Calu3 (cell line): ENCODE measurements around the gene ANO9. TPM values are rescaled to one million over a fixed set of nuclear protein-coding genes. Genes with fewer than 3 reads are reported as not detected.

Experiments
- BruUV-seq: library from RNA; stranded (reverse); fragments of 400-500 nt; replicated peaks from 2 replicates; lab custom pipeline; 2021; lab: Mats Ljungman, UMichigan
- CTCF ChIA-PET: fragments of 300-600 bp; sonication (Branson Sonifier 250); formaldehyde crosslinking; loops from one replicate; lab custom pipeline; 2022; ENCODE audit warnings: antibody characterized with exemption; lab: Charles Lee
- DNase-seq: peaks from one replicate; pipeline ENCODE4 v3.0.0; 2022
- H3K27ac Mint-ChIP-seq: one replicate; pipeline ENCODE4 v1.8.0; 2022; ENCODE audit warnings: mixed read lengths; ENCODE audit not compliant: unreplicated experiment
- H3K27me3 Mint-ChIP-seq: one replicate; pipeline ENCODE4 v1.8.0; 2022; ENCODE audit warnings: mixed read lengths; ENCODE audit not compliant: unreplicated experiment
- H3K36me3 Mint-ChIP-seq: one replicate; pipeline ENCODE4 v1.8.0; 2022; ENCODE audit warnings: mild to moderate bottlenecking, moderate library complexity, mixed read lengths; ENCODE audit not compliant: insufficient read depth, unreplicated experiment
- H3K4me1 Mint-ChIP-seq: one replicate; pipeline ENCODE4 v1.8.0; 2022; ENCODE audit warnings: mild to moderate bottlenecking, low read depth, mixed read lengths; ENCODE audit not compliant: unreplicated experiment
- H3K4me3 Mint-ChIP-seq: one replicate; pipeline ENCODE4 v1.8.0; 2022; ENCODE audit warnings: mild to moderate bottlenecking, low read depth, moderate library complexity, mixed read lengths; ENCODE audit not compliant: unreplicated experiment
- H3K9me3 Mint-ChIP-seq: one replicate; pipeline ENCODE4 v1.8.0; 2022; ENCODE audit warnings: low read depth, mixed read lengths; ENCODE audit not compliant: unreplicated experiment
- CTCF ChIP-seq: fragments of 200-600 bp; IDR thresholded peaks from one replicate; pipeline ENCODE4 v1.8.0; 2022; ENCODE audit warnings: antibody characterized with exemption; ENCODE audit not compliant: unreplicated experiment
- intact Hi-C: fragments of 100-400 bp; cut with micrococcal nuclease; formaldehyde crosslinking; loops from one replicate; pipeline ENCODE4 v1.10.0; 2022; ENCODE audit not compliant: unreplicated experiment
- total RNA-seq: library from RNA; stranded (reverse); gene quantifications from 2 replicates; pipeline ENCODE4 v1.2.3, GENCODE V29; 2022

Gene ANO9
- total RNA-seq, 1 experiment from 2014 or later: 27.2 TPM

GRCh38 chr11:433641-434040 lies 8.2 kb downstream of the ANO9 start:
- BruUV-seq: no TSS peak
- H3K4me3 Mint-ChIP-seq: no peak overlapping the region
- intact Hi-C loops: no loop called here
- TF ChIP-seq CTCF: no peak
- H3K9me3 Mint-ChIP-seq: no peaks in the 10 kb centered on the region
- H3K27me3 Mint-ChIP-seq: peaks cover 6% of the 10 kb centered on the region
- H3K4me1 Mint-ChIP-seq: no peaks in the 10 kb centered on the region
- H3K36me3 Mint-ChIP-seq: peaks cover 4% of the 10 kb centered on the region
- no peak for DNase-seq
- H3K27ac Mint-ChIP-seq: no peak overlapping the region
- CTCF ChIA-PET: no interaction called here

DNA sequence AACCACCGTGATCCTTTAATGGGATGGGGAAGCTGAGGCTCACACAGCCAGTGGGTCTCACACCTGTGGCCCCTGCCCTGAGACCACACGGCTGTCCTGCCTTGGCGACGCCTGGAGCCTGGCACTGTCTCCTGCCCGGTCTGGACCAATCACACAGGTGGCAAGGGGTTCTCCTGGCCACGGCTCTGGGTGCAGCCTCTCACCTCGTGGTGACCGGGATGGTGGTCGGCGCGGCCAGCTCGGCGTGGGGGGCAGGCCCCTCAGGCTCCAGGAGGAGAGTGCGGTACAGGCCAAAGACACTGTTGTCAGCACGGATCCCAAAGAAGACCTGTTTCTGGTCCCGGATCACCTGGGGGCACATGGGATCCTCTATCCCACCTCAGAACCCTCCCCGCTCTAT lies 8.7 kb downstream of the ANO9 start:
- Mint-ChIP-seq H3K4me1 (no peaks in the 10 kb centered on the region), H3K9me3 (no peaks in the 10 kb centered on the region), H3K36me3 (peaks cover 9% of the 10 kb centered on the region), H3K27ac (no peak overlapping the region), H3K4me3 (no peak overlapping the region), H3K27me3 (peaks cover 10% of the 10 kb centered on the region)
- CTCF ChIA-PET: no interaction called here
- TF ChIP-seq CTCF: no peak
- intact Hi-C loops: no loop called here
- no peak for DNase-seq
- BruUV-seq: no TSS peak

GRCh38 chr11:432501-433100 lies 9.2 kb downstream of the ANO9 start:
- BruUV-seq: no TSS peak
- H3K9me3 Mint-ChIP-seq: no peaks in the 10 kb centered on the region
- peaks cover 9% of the 10 kb centered on the region for H3K36me3 Mint-ChIP-seq
- CTCF ChIA-PET: no interaction called here
- no peak for DNase-seq
- H3K4me3 Mint-ChIP-seq: no peak overlapping the region
- no peaks in the 10 kb centered on the region for H3K4me1 Mint-ChIP-seq
- peaks cover 10% of the 10 kb centered on the region for H3K27me3 Mint-ChIP-seq
- TF ChIP-seq CTCF: no peak
- intact Hi-C loops: no loop called here
- no peak overlapping the region for H3K27ac Mint-ChIP-seq

GRCh38 chr11:431921-432320 lies 9.9 kb downstream of the ANO9 start:
- Mint-ChIP-seq H3K4me3 (no peak overlapping the region), H3K36me3 (peaks cover 9% of the 10 kb centered on the region), H3K4me1 (no peaks in the 10 kb centered on the region), H3K9me3 (no peaks in the 10 kb centered on the region), H3K27me3 (peaks cover 10% of the 10 kb centered on the region), H3K27ac (no peak overlapping the region)
- CTCF ChIA-PET: no interaction called here
- intact Hi-C loops: no loop called here
- no TSS peak for BruUV-seq
- no peak for DNase-seq
- TF ChIP-seq CTCF: no peak
